Kidney (tissue), 14 donors: Measurements from ENCODE around the gene ZNF892. TPM values are rescaled to one million over a fixed set of nuclear protein-coding genes. Genes with fewer than 3 reads are reported as not detected.

ENCODE experiments used
- DNase-seq, 5 donors: peaks; one replicate each; pipeline ENCODE4 v3.0.0-alpha.2; 2013 to 2020
- FAIRE-seq: peaks from 2 replicates; lab custom pipeline; 2012; peaks lifted over from hg19 to GRCh38; lab: Jason Lieb, UNC
- H3K27ac ChIP-seq, 2 donors: one replicate each; pipeline ENCODE4 v1.7.0; 2013; ENCODE audit warnings: low read depth in 2 of 2, low read length in 2 of 2, inconsistent platforms in 1 of 2
- H3K27me3 ChIP-seq: one replicate; pipeline ENCODE4 v1.7.1; 2013; ENCODE audit warnings: low read length, inconsistent platforms; ENCODE audit not compliant: control insufficient read depth, insufficient read depth
- H3K36me3 ChIP-seq, 3 donors: one replicate each; pipeline versions ENCODE4 v1.7.0 to v1.7.1; 2013; ENCODE audit warnings: low read length in 3 of 3, control low read depth in 1 of 3, inconsistent platforms in 1 of 3; ENCODE audit not compliant: insufficient read depth in 3 of 3, control insufficient read depth in 2 of 3
- H3K4me1 ChIP-seq, 3 donors: one replicate each; pipeline versions ENCODE4 v1.7.0 to v1.7.1; 2013; ENCODE audit warnings: low read length in 3 of 3, inconsistent platforms in 1 of 3, low read depth in 1 of 3; ENCODE audit not compliant: control insufficient read depth in 2 of 3, insufficient read depth in 2 of 3
- H3K4me3 ChIP-seq, 3 donors: one replicate each; pipeline versions ENCODE4 v1.7.0 to v1.8.1; 2013; ENCODE audit warnings: low read length in 3 of 3, control low read depth in 1 of 3, inconsistent platforms in 1 of 3
- H3K9ac ChIP-seq, 3 donors: one replicate each; pipeline versions ENCODE4 v1.7.0 to v1.7.1; 2013; ENCODE audit warnings: low read length in 3 of 3, control low read depth in 1 of 3, inconsistent platforms in 1 of 3
- H3K9me3 ChIP-seq, 3 donors: one replicate each; pipeline versions ENCODE4 v1.7.0 to v1.7.1; 2013; ENCODE audit warnings: low read length in 3 of 3, control low read depth in 1 of 3, inconsistent platforms in 1 of 3; ENCODE audit not compliant: control insufficient read depth in 2 of 3, insufficient read depth in 1 of 3
- intact Hi-C: fragments of 100-400 bp; cut with DNase I; formaldehyde crosslinking; loops from one replicate; pipeline ENCODE4 v1.11.1; 2022
- polyA plus RNA-seq: library from polyadenylated mRNA; stranded (reverse); fragments of 350-450 nt; fragmentation: Illumina TruSeq; extraction: RNeasy Lipid Tissue Mini Kit (QIAGEN cat#74804); gene quantifications from one replicate; pipeline ENCODE4 v1.2.3, GENCODE V29; 2014; ENCODE audit warnings: low read depth, low replicate concordance; ENCODE audit not compliant: insufficient read depth
- total RNA-seq: library from RNA; stranded (reverse); fragmentation: NEBNext Ultra II Directional; extraction: Animal tissue kit (Norgen Biotek cat#: 25700); gene quantifications from one replicate; pipeline ENCODE4 v1.2.1, GENCODE V29; 2021
- TF ChIP-seq, protein P1 (sequence below): IDR thresholded peaks from 3 replicates; pipeline ENCODE4 v1.5.1; 2012; ENCODE audit warnings: mild to moderate bottlenecking, moderate library complexity, borderline replicate concordance; ENCODE audit not compliant: insufficient read depth; ENCODE audit errors: extremely low read depth
- donor health status: control.
- donor health status: control.
- donor health status: control.
- donor health status: control.
- donor health status: control.
- donor health status: DM: yes; HTN: yes; CAD: no.
- donor health status: Normal renal cell carcinoma (clear cell type).

ZNF892 gene
- total and polyA plus RNA-seq, 2 donors from 2014 or later = 0.34 to 6.2 TPM

DNA sequence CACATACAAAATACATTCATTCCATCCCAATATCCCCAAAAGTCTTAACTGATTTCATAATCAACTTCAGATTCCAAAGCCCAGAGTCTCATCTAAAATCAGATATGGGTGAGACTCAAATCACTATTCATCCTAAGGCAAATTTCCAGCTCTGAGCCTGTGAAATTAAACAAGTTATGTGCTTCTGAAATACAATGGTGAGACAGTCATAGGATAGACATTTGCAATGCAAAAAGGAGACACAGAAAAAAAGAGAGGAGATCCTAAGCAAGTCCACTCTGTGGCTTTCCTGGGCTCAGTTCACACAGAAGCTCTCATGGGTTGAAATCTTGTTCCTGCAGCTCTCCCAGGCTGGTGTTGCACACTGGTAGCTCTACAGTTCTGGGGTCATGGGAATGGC lies 18.3 kb downstream of the ZNF892 start:
- H3K9ac ChIP-seq = no peak overlapping the region
- intact Hi-C loops = no loop called here
- no peak overlapping the region for H3K27ac ChIP-seq
- TF ChIP-seq, protein P1, sequence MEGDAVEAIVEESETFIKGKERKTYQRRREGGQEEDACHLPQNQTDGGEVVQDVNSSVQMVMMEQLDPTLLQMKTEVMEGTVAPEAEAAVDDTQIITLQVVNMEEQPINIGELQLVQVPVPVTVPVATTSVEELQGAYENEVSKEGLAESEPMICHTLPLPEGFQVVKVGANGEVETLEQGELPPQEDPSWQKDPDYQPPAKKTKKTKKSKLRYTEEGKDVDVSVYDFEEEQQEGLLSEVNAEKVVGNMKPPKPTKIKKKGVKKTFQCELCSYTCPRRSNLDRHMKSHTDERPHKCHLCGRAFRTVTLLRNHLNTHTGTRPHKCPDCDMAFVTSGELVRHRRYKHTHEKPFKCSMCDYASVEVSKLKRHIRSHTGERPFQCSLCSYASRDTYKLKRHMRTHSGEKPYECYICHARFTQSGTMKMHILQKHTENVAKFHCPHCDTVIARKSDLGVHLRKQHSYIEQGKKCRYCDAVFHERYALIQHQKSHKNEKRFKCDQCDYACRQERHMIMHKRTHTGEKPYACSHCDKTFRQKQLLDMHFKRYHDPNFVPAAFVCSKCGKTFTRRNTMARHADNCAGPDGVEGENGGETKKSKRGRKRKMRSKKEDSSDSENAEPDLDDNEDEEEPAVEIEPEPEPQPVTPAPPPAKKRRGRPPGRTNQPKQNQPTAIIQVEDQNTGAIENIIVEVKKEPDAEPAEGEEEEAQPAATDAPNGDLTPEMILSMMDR = no peak
- no peak for FAIRE-seq
- H3K36me3 ChIP-seq = no peaks in the 10 kb centered on the region
- no peaks in the 10 kb centered on the region for H3K4me1 ChIP-seq
- H3K27me3 ChIP-seq = no peaks in the 10 kb centered on the region
- no peak overlapping the region for H3K4me3 ChIP-seq
- DNase-seq = no peak
- peaks cover 0 to 39% (median 4%) of the 10 kb centered on the region in 3 donors for H3K9me3 ChIP-seq

DNA sequence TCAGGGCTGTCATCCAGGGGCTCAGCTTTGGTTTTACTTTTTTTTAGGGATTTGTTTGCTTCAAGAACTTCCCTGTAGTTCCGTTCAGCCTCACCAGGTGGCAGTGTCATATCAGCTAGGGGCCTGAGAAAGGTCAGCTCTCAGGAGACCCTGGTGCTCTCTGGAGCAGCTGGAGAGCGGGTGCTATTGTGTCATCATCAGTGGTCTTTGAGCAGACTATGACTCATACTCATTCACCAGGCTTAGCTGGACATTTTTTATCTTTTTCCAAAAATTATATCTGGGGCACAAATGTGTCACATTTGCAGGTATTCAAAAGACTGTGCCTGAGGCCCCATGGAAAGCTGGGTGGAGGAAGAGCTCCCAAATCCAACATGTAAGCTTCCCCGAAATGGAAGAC lies 24.4 kb downstream of the ZNF892 start:
- no peaks in the 10 kb centered on the region for H3K27me3 ChIP-seq
- no peak for FAIRE-seq
- DNase-seq = peak in 4 of 5 donors; percentile 80 to 83 (median 81)
- H3K9me3 ChIP-seq = no peaks in the 10 kb centered on the region
- no peak overlapping the region for H3K9ac ChIP-seq
- H3K36me3 ChIP-seq = no peaks in the 10 kb centered on the region
- no peak overlapping the region for H3K4me3 ChIP-seq
- no peak overlapping the region for H3K27ac ChIP-seq
- TF ChIP-seq, protein P1 = peak; percentile 66
- intact Hi-C loops = no loop called here
- no peaks in the 10 kb centered on the region for H3K4me1 ChIP-seq

DNA sequence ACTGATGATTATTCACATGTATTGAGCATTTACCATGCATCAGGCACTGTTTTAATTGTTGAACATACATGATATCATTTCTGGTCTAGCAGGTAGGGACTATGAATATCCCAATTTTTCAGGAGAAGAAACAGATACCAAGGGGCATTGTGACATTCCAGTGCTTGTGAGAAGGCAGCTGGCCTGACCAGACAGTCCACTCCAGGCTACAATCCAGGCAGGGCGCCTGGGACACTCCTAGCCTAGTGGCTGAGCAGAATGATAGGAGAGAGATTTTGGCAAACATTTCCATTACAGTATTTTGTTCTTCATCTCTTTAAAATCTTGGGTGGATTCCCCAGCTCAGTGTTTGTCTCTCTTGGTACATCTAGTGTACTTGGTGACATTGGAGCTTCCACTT lies 24.9 kb downstream of the ZNF892 start:
- no peak overlapping the region for H3K4me3 ChIP-seq
- H3K27me3 ChIP-seq = no peaks in the 10 kb centered on the region
- H3K27ac ChIP-seq = no peak overlapping the region
- H3K9me3 ChIP-seq = no peaks in the 10 kb centered on the region
- no peak for FAIRE-seq
- DNase-seq = no peak
- intact Hi-C loops = no loop called here
- H3K36me3 ChIP-seq = no peaks in the 10 kb centered on the region
- H3K9ac ChIP-seq = no peak overlapping the region
- TF ChIP-seq, protein P1 = no peak
- no peaks in the 10 kb centered on the region for H3K4me1 ChIP-seq

DNA sequence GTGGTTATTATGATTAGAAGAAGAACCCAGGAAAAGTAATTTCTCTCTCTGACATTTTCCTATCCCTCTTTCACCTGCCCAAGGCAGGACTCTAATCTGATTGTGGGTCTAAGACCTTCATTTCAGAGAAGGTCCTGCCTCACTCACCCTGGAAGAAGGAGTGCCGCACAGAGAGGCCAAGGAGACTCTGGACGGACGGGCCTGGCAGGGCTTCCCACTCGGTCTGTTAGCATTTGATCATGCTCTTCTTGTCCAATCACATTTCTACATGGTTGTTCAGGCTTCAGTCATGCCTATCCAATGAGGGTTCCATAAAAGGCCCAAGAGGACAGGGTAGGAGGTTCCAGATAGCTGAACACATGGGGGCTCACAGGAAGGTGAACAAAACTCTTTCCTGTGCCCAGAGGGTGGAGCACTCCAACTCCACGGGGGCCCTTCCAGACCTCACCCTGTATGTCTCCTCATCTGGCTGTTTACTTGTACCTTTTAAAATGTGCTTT lies 27.0 kb downstream of the ZNF892 start:
- Histone ChIP-seq H3K27ac (no peak overlapping the region), H3K9ac (no peak overlapping the region), H3K4me3 (no peak overlapping the region), H3K4me1 (no peaks in the 10 kb centered on the region), H3K9me3 (peaks cover 0 to 8% (median 0%) of the 10 kb centered on the region in 3 donors), H3K36me3 (no peaks in the 10 kb centered on the region), H3K27me3 (no peaks in the 10 kb centered on the region)
- DNase-seq (peak in 2 of 5 donors; percentile 18 to 30), FAIRE-seq (no peak)
- TF ChIP-seq, protein P1 = no peak
- intact Hi-C loops = no loop called here
